ENCODE data around the gene KCNAB1. TPM values are rescaled to one million over a fixed set of nuclear protein-coding genes. Genes with fewer than 3 reads are reported as not detected.

KCNAB1 gene
- total RNA-seq, 1 donor from 2014 or later = 2.1 TPM

DNA sequence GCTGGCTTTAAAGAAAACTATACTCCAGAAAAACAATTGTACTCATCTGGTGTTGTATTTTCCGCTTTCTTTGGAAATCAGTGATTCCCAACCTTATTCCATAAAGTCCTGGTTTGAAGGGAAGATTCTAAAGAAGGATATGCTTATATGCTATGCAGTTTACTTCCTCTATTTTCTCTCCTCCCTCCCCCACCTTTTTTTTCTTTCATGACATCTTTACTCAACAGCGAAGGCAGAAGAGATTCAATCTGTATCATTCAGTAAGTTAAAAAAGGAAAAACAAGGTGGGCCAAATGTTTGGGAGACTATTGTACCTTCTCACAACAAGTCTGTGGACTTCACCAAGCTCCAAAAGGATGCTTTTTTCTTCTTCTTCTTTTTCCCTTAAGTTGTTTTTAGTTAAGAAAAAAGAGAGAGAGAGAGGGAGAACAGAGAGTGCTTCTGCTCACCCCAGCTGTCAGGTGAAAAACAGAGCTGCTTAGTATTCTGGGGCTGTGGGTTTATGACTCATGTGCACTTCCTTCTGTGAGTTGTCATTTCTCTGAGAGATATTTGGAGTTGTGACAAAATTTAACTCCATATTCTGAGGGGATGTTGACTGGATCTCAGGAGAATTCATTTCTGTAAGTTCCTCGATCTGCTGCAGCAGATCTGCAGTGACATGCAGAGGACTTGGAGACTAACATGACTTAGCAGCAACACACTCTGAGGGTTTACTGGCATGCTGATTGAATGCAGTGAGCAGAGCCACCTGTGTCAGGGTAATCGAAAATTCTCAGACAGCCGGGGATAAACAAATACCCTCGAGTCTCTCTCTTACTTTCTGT, 363.8 kb downstream of the KCNAB1 start:
- H3K27ac Mint-ChIP-seq = no peak overlapping the region
- peaks cover 1% of the 10 kb centered on the region for H3K4me1 Mint-ChIP-seq (ENCODE audit: low read depth)
- no peaks in the 10 kb centered on the region for H3K9me3 Mint-ChIP-seq (ENCODE audit: low read depth)
- DNase-seq (ENCODE audit: low spot score, unreplicated experiment) = no peak
- no peaks in the 10 kb centered on the region for H3K27me3 Mint-ChIP-seq
- H3K4me3 Mint-ChIP-seq (ENCODE audit: low read depth) = no peak overlapping the region
- no peaks in the 10 kb centered on the region for H3K36me3 Mint-ChIP-seq (ENCODE audit: insufficient read depth)
- TF ChIP-seq, protein P1, sequence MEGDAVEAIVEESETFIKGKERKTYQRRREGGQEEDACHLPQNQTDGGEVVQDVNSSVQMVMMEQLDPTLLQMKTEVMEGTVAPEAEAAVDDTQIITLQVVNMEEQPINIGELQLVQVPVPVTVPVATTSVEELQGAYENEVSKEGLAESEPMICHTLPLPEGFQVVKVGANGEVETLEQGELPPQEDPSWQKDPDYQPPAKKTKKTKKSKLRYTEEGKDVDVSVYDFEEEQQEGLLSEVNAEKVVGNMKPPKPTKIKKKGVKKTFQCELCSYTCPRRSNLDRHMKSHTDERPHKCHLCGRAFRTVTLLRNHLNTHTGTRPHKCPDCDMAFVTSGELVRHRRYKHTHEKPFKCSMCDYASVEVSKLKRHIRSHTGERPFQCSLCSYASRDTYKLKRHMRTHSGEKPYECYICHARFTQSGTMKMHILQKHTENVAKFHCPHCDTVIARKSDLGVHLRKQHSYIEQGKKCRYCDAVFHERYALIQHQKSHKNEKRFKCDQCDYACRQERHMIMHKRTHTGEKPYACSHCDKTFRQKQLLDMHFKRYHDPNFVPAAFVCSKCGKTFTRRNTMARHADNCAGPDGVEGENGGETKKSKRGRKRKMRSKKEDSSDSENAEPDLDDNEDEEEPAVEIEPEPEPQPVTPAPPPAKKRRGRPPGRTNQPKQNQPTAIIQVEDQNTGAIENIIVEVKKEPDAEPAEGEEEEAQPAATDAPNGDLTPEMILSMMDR (IDR thresholded peaks at IDR 0.05; ENCODE audit: unreplicated experiment) = no peak

DNA sequence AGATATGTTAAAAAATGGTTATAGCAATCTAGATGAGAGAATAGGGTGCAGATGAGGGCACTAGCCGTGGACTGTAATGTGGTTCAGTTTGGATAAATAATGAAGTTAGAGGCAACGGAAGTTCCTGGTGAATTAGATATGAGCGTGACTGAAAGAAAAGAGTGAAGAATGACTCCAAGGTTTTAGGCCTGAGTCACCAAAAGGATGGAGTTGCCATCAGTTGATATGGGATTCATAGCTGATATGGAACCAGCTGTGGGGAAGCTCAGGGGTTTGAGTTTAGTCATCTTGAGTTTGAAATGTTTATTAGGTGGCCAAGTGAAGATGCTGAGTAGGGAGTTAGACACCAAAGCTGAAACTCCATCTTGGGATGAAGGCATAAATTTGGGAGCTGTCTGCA, 368.4 kb downstream of the KCNAB1 start:
- H3K4me1 Mint-ChIP-seq (ENCODE audit: low read depth) = peaks cover 1% of the 10 kb centered on the region

DNA sequence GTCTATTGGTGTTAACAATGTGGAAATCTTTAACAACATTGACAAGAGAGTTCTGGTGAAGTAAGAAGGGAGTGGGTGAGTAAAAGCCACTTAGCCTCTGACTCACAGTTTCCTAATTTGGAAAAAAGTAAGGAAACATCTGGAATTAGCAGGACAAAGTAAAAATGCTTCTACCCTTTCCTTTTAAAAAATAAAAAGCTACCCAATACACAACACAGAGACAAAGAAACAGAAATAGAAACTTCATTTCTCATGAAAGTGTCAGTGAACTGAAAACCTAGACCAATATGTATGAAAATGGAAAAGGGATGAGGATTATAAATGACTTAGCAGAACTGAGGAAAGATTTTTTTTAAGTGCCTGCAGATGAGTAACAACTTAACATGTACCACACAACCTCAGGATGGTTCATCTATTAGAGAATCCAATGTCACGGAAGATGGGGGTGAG, 369.1 kb downstream of the KCNAB1 start:
- TF ChIP-seq, protein P1 (IDR thresholded peaks at IDR 0.05; ENCODE audit: unreplicated experiment) = no peak
- DNase-seq (ENCODE audit: low spot score, unreplicated experiment) = no peak
- H3K27ac Mint-ChIP-seq = no peak overlapping the region
- H3K27me3 Mint-ChIP-seq = no peaks in the 10 kb centered on the region
- H3K9me3 Mint-ChIP-seq (ENCODE audit: low read depth) = no peaks in the 10 kb centered on the region
- no peaks in the 10 kb centered on the region for H3K4me1 Mint-ChIP-seq (ENCODE audit: low read depth)
- H3K36me3 Mint-ChIP-seq (ENCODE audit: insufficient read depth) = no peaks in the 10 kb centered on the region
- H3K4me3 Mint-ChIP-seq (ENCODE audit: low read depth) = no peak overlapping the region

More for the DNA sequence above, 368.4 kb downstream of the KCNAB1 start:
- H3K27me3 Mint-ChIP-seq = no peaks in the 10 kb centered on the region
- H3K36me3 Mint-ChIP-seq (ENCODE audit: insufficient read depth) = no peaks in the 10 kb centered on the region
- H3K9me3 Mint-ChIP-seq (ENCODE audit: low read depth) = no peaks in the 10 kb centered on the region
- TF ChIP-seq, protein P1 (IDR thresholded peaks at IDR 0.05; ENCODE audit: unreplicated experiment) = no peak
- H3K27ac Mint-ChIP-seq = no peak overlapping the region
- no peak for DNase-seq (ENCODE audit: low spot score, unreplicated experiment)
- H3K4me3 Mint-ChIP-seq (ENCODE audit: low read depth) = no peak overlapping the region

DNA sequence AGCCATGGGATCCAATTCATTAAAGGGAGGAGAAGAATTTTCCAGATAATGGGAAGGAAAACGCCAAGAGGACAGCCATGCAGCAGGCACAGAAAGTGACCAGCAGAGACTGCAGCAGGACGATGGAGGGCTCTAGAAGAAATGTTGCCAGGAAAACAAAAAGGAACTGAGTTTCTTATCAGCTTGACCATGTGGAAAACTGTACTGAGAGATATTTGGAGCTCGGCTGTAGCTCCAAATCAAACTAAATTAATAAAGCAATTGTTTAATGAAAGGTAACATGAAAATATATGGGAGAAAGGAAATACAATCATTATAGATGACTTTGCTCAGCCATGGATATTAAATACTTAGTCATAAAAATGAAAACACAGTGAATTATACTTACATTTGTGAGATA, 370.8 kb downstream of the KCNAB1 start:
- no peaks in the 10 kb centered on the region for H3K4me1 Mint-ChIP-seq (ENCODE audit: low read depth)
- H3K4me3 Mint-ChIP-seq (ENCODE audit: low read depth) = no peak overlapping the region
- TF ChIP-seq, protein P1 (IDR thresholded peaks at IDR 0.05; ENCODE audit: unreplicated experiment) = no peak
- H3K27me3 Mint-ChIP-seq = no peaks in the 10 kb centered on the region
- H3K36me3 Mint-ChIP-seq (ENCODE audit: insufficient read depth) = no peaks in the 10 kb centered on the region
- no peak for DNase-seq (ENCODE audit: low spot score, unreplicated experiment)
- H3K27ac Mint-ChIP-seq = no peak overlapping the region
- H3K9me3 Mint-ChIP-seq (ENCODE audit: low read depth) = no peaks in the 10 kb centered on the region

DNA sequence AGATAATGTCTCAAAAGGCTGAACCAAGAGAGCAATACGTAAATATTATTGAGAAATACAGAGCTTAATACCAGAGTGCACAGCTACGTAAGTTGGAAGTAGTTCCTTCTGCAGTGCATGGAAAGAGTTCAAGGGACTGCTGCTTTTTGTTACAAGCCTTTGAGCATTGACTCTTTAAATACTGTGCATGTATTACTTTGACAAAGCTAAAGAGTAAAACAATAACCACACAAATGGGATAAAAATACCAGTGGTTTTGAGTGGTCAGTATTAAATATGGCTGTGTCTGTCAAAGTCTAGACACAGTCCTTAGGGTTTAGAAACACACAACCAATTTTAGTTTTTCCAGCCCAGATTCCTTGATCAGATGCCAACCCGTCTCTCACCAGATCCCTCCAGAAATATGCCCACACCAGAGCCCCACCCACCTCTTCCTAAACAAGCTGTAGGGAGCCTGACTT, 372.5 kb downstream of the KCNAB1 start:
- TF ChIP-seq, protein P1 (IDR thresholded peaks at IDR 0.05; ENCODE audit: unreplicated experiment) = no peak
- H3K27ac Mint-ChIP-seq = no peak overlapping the region
- H3K4me1 Mint-ChIP-seq (ENCODE audit: low read depth) = no peaks in the 10 kb centered on the region

More for the DNA sequence above, 372.5 kb downstream of the KCNAB1 start:
- Mint-ChIP-seq H3K4me3 (ENCODE audit: low read depth) (no peak overlapping the region), H3K36me3 (ENCODE audit: insufficient read depth) (no peaks in the 10 kb centered on the region), H3K9me3 (ENCODE audit: low read depth) (no peaks in the 10 kb centered on the region), H3K27me3 (no peaks in the 10 kb centered on the region)
- DNase-seq (ENCODE audit: low spot score, unreplicated experiment) = no peak

All from progenitor cell of endocrine pancreas (in vitro differentiated cells).